Muscle of leg (tissue), 11 donors: Measurements from ENCODE around the gene SLC6A1. TPM values are rescaled to one million over a fixed set of nuclear protein-coding genes. Genes with fewer than 3 reads are reported as not detected.

Experiments used
- DNase-seq: peaks from one replicate; pipeline ENCODE4 v3.0.0; 2013
- H3K27ac ChIP-seq: one replicate; pipeline ENCODE4 v1.5.1; 2013; ENCODE audit warnings: mild to moderate bottlenecking, low read length, control low read depth
- H3K27me3 ChIP-seq: one replicate; pipeline ENCODE4 v1.6.1; 2013; ENCODE audit warnings: low read length; ENCODE audit not compliant: control insufficient read depth, insufficient read depth
- H3K36me3 ChIP-seq: one replicate; pipeline ENCODE4 v1.6.1; 2013; ENCODE audit warnings: low read length; ENCODE audit not compliant: control insufficient read depth, insufficient read depth
- H3K4me1 ChIP-seq: one replicate; pipeline ENCODE4 v1.6.1; 2013; ENCODE audit warnings: low read length; ENCODE audit not compliant: control insufficient read depth, insufficient read depth
- H3K4me3 ChIP-seq: one replicate; pipeline ENCODE4 v1.5.1; 2013; ENCODE audit warnings: low read length, control low read depth
- H3K9me3 ChIP-seq: replicated peaks from 2 replicates; pipeline ENCODE4 v1.6.1; 2013; ENCODE audit warnings: low read depth, low read length; ENCODE audit not compliant: control insufficient read depth
- WGBS: methylation state at CpG from one replicate; pipeline ENCODE4 v1.1.5; 2013; ENCODE audit warnings: missing lambda C conversion rate; ENCODE audit not compliant: insufficient coverage; 5-methylcytosine and 5-hydroxymethylcytosine counted together
- polyA plus RNA-seq, 8 donors: library from polyadenylated mRNA; unstranded; fragments of 120-200 nt; gene quantifications; one replicate each; pipeline versions ENCODE4 v1.2.1 to v1.2.3, GENCODE V29; 2013; ENCODE audit warnings: inconsistent platforms in 1 of 8, low replicate concordance in 1 of 8; ENCODE audit not compliant: insufficient read length in 8 of 8, insufficient read depth in 1 of 8
- total RNA-seq: library from RNA; stranded (reverse); fragments of 120-200 nt; gene quantifications from one replicate; pipeline ENCODE4 v1.2.4, GENCODE V29; 2013

SLC6A1 gene
- total and polyA plus RNA-seq, 9 donors: 1.2 to 3.2 (median 2.0) TPM

GRCh38 chr3:10992943-10993728, 588 bp downstream of the SLC6A1 start:
- no peaks in the 10 kb centered on the region for H3K9me3 ChIP-seq
- no peak for DNase-seq
- peaks cover 11% of the 10 kb centered on the region for H3K4me1 ChIP-seq
- H3K36me3 ChIP-seq: no peaks in the 10 kb centered on the region
- H3K27ac ChIP-seq: no peak overlapping the region
- under 1% methylated on average over 68 of the region's 69 CpGs for WGBS
- H3K27me3 ChIP-seq: peaks cover 65% of the 10 kb centered on the region
- peak overlapping the region; percentile 24 for H3K4me3 ChIP-seq

- no peak for DNase-seq
- Histone ChIP-seq H3K4me1 (peaks cover 11% of the 10 kb centered on the region), H3K4me3 (peak overlapping the region; percentile 17), H3K36me3 (no peaks in the 10 kb centered on the region), H3K27me3 (peaks cover 71% of the 10 kb centered on the region), H3K27ac (no peak overlapping the region), H3K9me3 (no peaks in the 10 kb centered on the region)
- WGBS: 7% methylated on average over 2 of the region's 9 CpGs
Observed at GRCh38 chr3:10993729-10994065, 1.1 kb downstream of the SLC6A1 start.

- Histone ChIP-seq H3K36me3 (no peaks in the 10 kb centered on the region), H3K27ac (no peak overlapping the region), H3K4me1 (peaks cover 11% of the 10 kb centered on the region), H3K4me3 (no peak overlapping the region), H3K9me3 (no peaks in the 10 kb centered on the region), H3K27me3 (peaks cover 74% of the 10 kb centered on the region)
- WGBS: 8% methylated on average over 1 of the region's 3 CpGs
- no peak for DNase-seq
Observed at GRCh38 chr3:10994306-10994705, 1.8 kb downstream of the SLC6A1 start.

GRCh38 chr3:10995871-10996270, 3.3 kb downstream of the SLC6A1 start:
- DNase-seq: no peak
- H3K4me1 ChIP-seq: peaks cover 11% of the 10 kb centered on the region
- H3K9me3 ChIP-seq: no peaks in the 10 kb centered on the region
- H3K36me3 ChIP-seq: no peaks in the 10 kb centered on the region
- no peak overlapping the region for H3K27ac ChIP-seq
- no peak overlapping the region for H3K4me3 ChIP-seq
- 87% methylated on average over 5 of the region's 8 CpGs for WGBS
- H3K27me3 ChIP-seq: peaks cover 82% of the 10 kb centered on the region

- DNase-seq: no peak
- peaks cover 79% of the 10 kb centered on the region for H3K27me3 ChIP-seq
- no peak overlapping the region for H3K4me3 ChIP-seq
- no peaks in the 10 kb centered on the region for H3K36me3 ChIP-seq
- WGBS: 53% methylated on average over 3 of the region's 5 CpGs
- no peaks in the 10 kb centered on the region for H3K9me3 ChIP-seq
- H3K4me1 ChIP-seq: peaks cover 11% of the 10 kb centered on the region
- no peak overlapping the region for H3K27ac ChIP-seq
Observed at GRCh38 chr3:10996345-10997013, 3.9 kb downstream of the SLC6A1 start.

GRCh38 chr3:10997196-10997595, 4.6 kb downstream of the SLC6A1 start:
- H3K4me1 ChIP-seq: peaks cover 4% of the 10 kb centered on the region
- WGBS: 55% methylated on average over 2 of the region's 5 CpGs
- H3K27me3 ChIP-seq: peaks cover 73% of the 10 kb centered on the region
- DNase-seq: no peak
- H3K27ac ChIP-seq: no peak overlapping the region
- no peaks in the 10 kb centered on the region for H3K36me3 ChIP-seq
- H3K4me3 ChIP-seq: no peak overlapping the region
- no peaks in the 10 kb centered on the region for H3K9me3 ChIP-seq

- Histone ChIP-seq H3K4me1 (no peaks in the 10 kb centered on the region), H3K4me3 (no peak overlapping the region), H3K36me3 (no peaks in the 10 kb centered on the region), H3K27me3 (peaks cover 69% of the 10 kb centered on the region), H3K9me3 (no peaks in the 10 kb centered on the region), H3K27ac (no peak overlapping the region)
- no peak for DNase-seq
Observed at GRCh38 chr3:10998542-10998941, 6.0 kb downstream of the SLC6A1 start.

GRCh38 chr3:10999221-11000107, 6.9 kb downstream of the SLC6A1 start:
- Histone ChIP-seq H3K27ac (no peak overlapping the region), H3K36me3 (no peaks in the 10 kb centered on the region), H3K9me3 (no peaks in the 10 kb centered on the region), H3K4me1 (no peaks in the 10 kb centered on the region), H3K27me3 (peaks cover 60% of the 10 kb centered on the region), H3K4me3 (no peak overlapping the region)
- 26% methylated on average over 6 of the region's 15 CpGs for WGBS
- no peak for DNase-seq

GRCh38 chr3:11000528-11000927, 8.0 kb downstream of the SLC6A1 start:
- no peak for DNase-seq
- no peak overlapping the region for H3K27ac ChIP-seq
- H3K36me3 ChIP-seq: no peaks in the 10 kb centered on the region
- H3K27me3 ChIP-seq: peaks cover 51% of the 10 kb centered on the region
- no peaks in the 10 kb centered on the region for H3K4me1 ChIP-seq
- no peak overlapping the region for H3K4me3 ChIP-seq
- H3K9me3 ChIP-seq: no peaks in the 10 kb centered on the region
- WGBS: 63% methylated on average over 2 of the region's 2 CpGs

- H3K27ac ChIP-seq: no peak overlapping the region
- peaks cover 2% of the 10 kb centered on the region for H3K4me1 ChIP-seq
- H3K27me3 ChIP-seq: peaks cover 45% of the 10 kb centered on the region
- 62% methylated on average over 6 of the region's 11 CpGs for WGBS
- H3K4me3 ChIP-seq: no peak overlapping the region
- no peaks in the 10 kb centered on the region for H3K9me3 ChIP-seq
- DNase-seq: no peak
- no peaks in the 10 kb centered on the region for H3K36me3 ChIP-seq
Observed at GRCh38 chr3:11001020-11001657, 8.6 kb downstream of the SLC6A1 start.
